ENCODE results near the gene PCCA. TPM values are rescaled to one million over a fixed set of nuclear protein-coding genes. Genes with fewer than 3 reads are reported as not detected.

Gene PCCA
- total and polyA plus RNA-seq, 4 donors = 30.1 to 160 (median 76.3) TPM

DNA sequence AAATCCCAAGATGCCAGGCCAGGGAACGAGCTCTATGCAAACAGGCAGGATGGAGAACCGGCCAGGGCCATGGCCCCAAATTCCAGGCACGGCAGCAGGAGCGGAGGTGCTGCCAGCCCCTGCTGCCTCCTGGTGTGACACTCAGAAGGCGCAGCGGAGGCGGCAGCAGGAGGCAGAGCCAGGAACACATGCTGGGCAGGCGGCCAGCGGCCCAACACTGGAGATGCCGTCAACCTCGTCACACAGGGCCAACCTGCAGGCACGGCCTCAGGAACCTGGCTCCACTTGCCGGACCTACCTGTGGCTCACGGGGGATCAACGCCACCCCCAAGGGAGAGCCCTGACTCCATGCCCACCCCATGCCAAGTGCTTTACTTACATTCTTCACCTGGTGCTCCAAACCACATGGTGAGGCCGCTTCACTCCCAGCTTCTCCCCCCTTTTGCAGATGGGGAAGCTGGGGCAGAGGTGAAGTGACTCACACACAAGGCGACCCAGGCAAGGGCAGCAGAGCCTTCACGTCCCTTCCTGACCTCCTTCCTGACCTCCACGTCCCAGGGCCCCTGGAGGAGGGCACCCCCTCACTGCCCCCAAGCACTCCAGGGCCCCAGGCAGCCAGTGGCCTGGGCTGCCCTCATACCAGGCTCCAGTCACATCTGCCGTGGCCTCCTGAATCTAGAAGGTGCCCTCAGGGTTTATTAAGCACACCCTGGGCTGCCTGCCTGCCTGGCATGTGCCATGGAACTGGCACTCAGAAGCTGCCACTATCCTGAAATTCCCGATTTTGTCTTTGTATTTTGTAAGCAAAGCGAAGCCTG lies 456.2 kb downstream of the PCCA start:
- WGBS = 46% methylated on average over 22 of the region's 22 CpGs
- DNase-seq (ENCODE audit: low spot score) = no peak

DNA sequence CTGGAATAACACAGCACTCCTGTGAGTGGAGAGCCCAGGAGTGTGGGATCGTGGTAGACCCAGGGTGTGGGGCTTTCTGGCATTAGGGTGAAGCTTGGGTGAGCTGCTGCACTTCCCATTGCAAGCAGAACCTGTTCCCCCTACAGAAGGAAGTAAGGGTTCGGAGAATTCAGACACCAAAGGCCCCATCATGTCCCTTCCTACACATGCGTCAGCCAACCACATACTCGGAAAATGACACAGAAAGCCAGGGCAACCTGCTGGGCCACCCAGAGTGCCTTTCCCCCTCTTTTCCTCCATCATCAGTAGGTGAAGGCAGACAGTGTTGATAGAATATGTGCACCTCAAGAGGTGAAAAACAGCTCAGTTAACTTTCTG lies 456.8 kb downstream of the PCCA start:
- Histone ChIP-seq H3K9ac (ENCODE audit: low read depth in 1 of 2, low read length in 2 of 2) (no peak overlapping the region), H3K27me3 (ENCODE audit: control insufficient read depth in 4 of 4, insufficient read depth in 4 of 4, low read length in 3 of 4) (no peaks in the 10 kb centered on the region), H3K27ac (ENCODE audit: low read depth in 1 of 2, low read length in 2 of 2) (peak overlapping the region; percentile 72 to 83), H3K4me3 (ENCODE audit: low read depth in 1 of 3, low read length in 3 of 3) (no peak overlapping the region), H3K9me3 (ENCODE audit: control insufficient read depth in 4 of 4, low read length in 3 of 4) (no peaks in the 10 kb centered on the region), H3K36me3 (ENCODE audit: control insufficient read depth in 4 of 4, insufficient read depth in 3 of 4, low read depth in 1 of 4, low read length in 3 of 4) (no peaks in the 10 kb centered on the region), H3K4me1 (ENCODE audit: control insufficient read depth in 4 of 4, insufficient read depth in 4 of 4, low read length in 3 of 4) (peaks cover 1 to 43% (median 31%) of the 10 kb centered on the region in 4 donors)
- no peak for DNase-seq (ENCODE audit: low spot score)
- WGBS = 91% methylated on average over 4 of the region's 4 CpGs
- TF ChIP-seq RAD21 (IDR thresholded peaks at IDR 0.05) (no peak), JUND (IDR thresholded peaks at IDR 0.05) (no peak), RXRA (IDR thresholded peaks at IDR 0.05) (no peak), REST (IDR thresholded peaks at IDR 0.05) (no peak), HNF4G (IDR thresholded peaks at IDR 0.05) (no peak), YY1 (IDR thresholded peaks at IDR 0.05) (no peak), GABPA (IDR thresholded peaks at IDR 0.05 in 1 of 2, conservative IDR thresholded peaks at IDR 0.05 in 1 of 2) (no peak), CTCF (IDR thresholded peaks at IDR 0.05; ENCODE audit: low read depth, low read length, missing input control) (no peak)

More for the DNA sequence above, 456.2 kb downstream of the PCCA start:
- H3K9ac ChIP-seq (ENCODE audit: low read depth in 1 of 2, low read length in 2 of 2) = no peak overlapping the region
- H3K36me3 ChIP-seq (ENCODE audit: control insufficient read depth in 4 of 4, insufficient read depth in 3 of 4, low read depth in 1 of 4, low read length in 3 of 4) = no peaks in the 10 kb centered on the region
- TF ChIP-seq EGR1 (IDR thresholded peaks at IDR 0.05; ENCODE audit: low read depth in 2 of 2) (peak in 1 of 2 donors; percentile 21), RXRA (IDR thresholded peaks at IDR 0.05) (peak; percentile 49 to 59), RAD21 (IDR thresholded peaks at IDR 0.05) (peak in 1 of 2 donors; percentile 44), SP1 (IDR thresholded peaks at IDR 0.05) (peak; percentile 38), NR2F2 (IDR thresholded peaks at IDR 0.05) (no peak), HNF4A (conservative IDR thresholded peaks at IDR 0.05) (peak in 1 of 2 donors; percentile 32), JUND (IDR thresholded peaks at IDR 0.05) (no peak)
- TF ChIP-seq, protein P1, sequence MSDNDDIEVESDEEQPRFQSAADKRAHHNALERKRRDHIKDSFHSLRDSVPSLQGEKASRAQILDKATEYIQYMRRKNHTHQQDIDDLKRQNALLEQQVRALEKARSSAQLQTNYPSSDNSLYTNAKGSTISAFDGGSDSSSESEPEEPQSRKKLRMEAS (IDR thresholded peaks at IDR 0.05) = peak; percentile 74
- H3K27ac ChIP-seq (ENCODE audit: low read depth in 1 of 2, low read length in 2 of 2) = peak overlapping the region; percentile 72 to 83
- H3K4me3 ChIP-seq (ENCODE audit: low read depth in 1 of 3, low read length in 3 of 3) = peak overlapping the region in 1 of 3 donors; percentile 36
- H3K27me3 ChIP-seq (ENCODE audit: control insufficient read depth in 4 of 4, insufficient read depth in 4 of 4, low read length in 3 of 4) = no peaks in the 10 kb centered on the region
- H3K4me1 ChIP-seq (ENCODE audit: control insufficient read depth in 4 of 4, insufficient read depth in 4 of 4, low read length in 3 of 4) = peaks cover 1 to 43% (median 31%) of the 10 kb centered on the region in 4 donors
- no peaks in the 10 kb centered on the region for H3K9me3 ChIP-seq (ENCODE audit: control insufficient read depth in 4 of 4, low read length in 3 of 4)

Measured in liver (tissue), 9 donors.